Tibial nerve (tissue), 4 donors: ENCODE data around the gene SERPINB5.

ENCODE experiments used
- CTCF ChIP-seq, 5 experiments: fragments of 200-600 bp in 3 of 5; fragments of 450-650 bp in 2 of 5; sonication (generic) in 3 of 5; IDR thresholded peaks; one replicate each; pipeline ENCODE4 v1.5.1; 2016 to 2019; ENCODE audit warnings: antibody characterized with exemption in 5 of 5, mild to moderate bottlenecking in 3 of 5, moderate library complexity in 2 of 5
- EP300 ChIP-seq, 2 donors: sonication (generic); formaldehyde crosslinking; IDR thresholded peaks; one replicate each; pipeline ENCODE4 v1.6.1; 2017; ENCODE audit warnings: antibody characterized with exemption in 2 of 2, mild to moderate bottlenecking in 1 of 2
- POLR2A ChIP-seq, 2 donors: fragments of 450-650 bp; IDR thresholded peaks; one replicate each; pipeline ENCODE4 v1.6.1; 2017; ENCODE audit warnings: antibody characterized with exemption in 2 of 2, mild to moderate bottlenecking in 2 of 2, moderate library complexity in 2 of 2

GRCh38 chr18:63465059-63465458 is 11.7 kb upstream of the SERPINB5 start:
- TF ChIP-seq CTCF (IDR thresholded peaks at IDR 0.05) (no peak), POLR2A (IDR thresholded peaks at IDR 0.05) (no peak), EP300 (IDR thresholded peaks at IDR 0.05) (no peak)
